G401.6 (cell line): ENCODE measurements around the gene ROR2.
"Not testable (repeated sequence)": the region's sequence is repeated elsewhere in the genome, so short reads cannot be mapped to it uniquely, and the experiment has no call there.

Experiments used
- FAIRE-seq: peaks from 2 replicates; lab custom pipeline; 2012; peaks lifted over from hg19 to GRCh38; lab: Jason Lieb, UNC

The ROR2 gene

GRCh38 chr9:91564081-91564670 is 385.9 kb downstream of the ROR2 start:
- FAIRE-seq = no peak

- no peak for FAIRE-seq
These were observed 387.6 kb downstream of the ROR2 start for GRCh38 chr9:91562416-91562815.

- FAIRE-seq = no peak
These were observed 389.7 kb downstream of the ROR2 start for GRCh38 chr9:91560301-91560700.

- no peak for FAIRE-seq
These were observed 391.1 kb downstream of the ROR2 start for GRCh38 chr9:91558879-91559278.

GRCh38 chr9:91558395-91558794 is 391.6 kb downstream of the ROR2 start:
- FAIRE-seq = no peak

- no peak for FAIRE-seq
These were observed 392.7 kb downstream of the ROR2 start for GRCh38 chr9:91557327-91557726.

GRCh38 chr9:91555132-91555531 is 394.9 kb downstream of the ROR2 start:
- FAIRE-seq = no peak

- no peak for FAIRE-seq
These were observed 400.9 kb downstream of the ROR2 start for GRCh38 chr9:91549177-91549576.

- no peak for FAIRE-seq
These were observed 402.9 kb downstream of the ROR2 start for GRCh38 chr9:91547081-91547480.

- FAIRE-seq = no peak
These were observed 403.5 kb downstream of the ROR2 start for GRCh38 chr9:91546574-91546973.

GRCh38 chr9:91541734-91542133 is 408.3 kb downstream of the ROR2 start:
- no peak for FAIRE-seq

- not testable (repeated sequence) for FAIRE-seq
These were observed 409.5 kb downstream of the ROR2 start for GRCh38 chr9:91540506-91540905.

GRCh38 chr9:91536211-91536691 is 413.8 kb downstream of the ROR2 start:
- no peak for FAIRE-seq

GRCh38 chr9:91534374-91534773 is 415.7 kb downstream of the ROR2 start:
- no peak for FAIRE-seq

GRCh38 chr9:91533382-91533781 is 416.6 kb downstream of the ROR2 start:
- FAIRE-seq = no peak

GRCh38 chr9:91532325-91532724 is 417.7 kb downstream of the ROR2 start:
- no peak for FAIRE-seq

GRCh38 chr9:91530829-91531228 is 419.2 kb downstream of the ROR2 start:
- no peak for FAIRE-seq

GRCh38 chr9:91522481-91522880 is 427.5 kb downstream of the ROR2 start:
- no peak for FAIRE-seq

GRCh38 chr9:91519520-91520277 is 430.3 kb downstream of the ROR2 start:
- FAIRE-seq = no peak

- no peak for FAIRE-seq
These were observed 431.6 kb downstream of the ROR2 start for GRCh38 chr9:91518462-91518861.

- FAIRE-seq = no peak
These were observed 432.2 kb downstream of the ROR2 start for GRCh38 chr9:91517801-91518200.

GRCh38 chr9:91517332-91517731 is 432.7 kb downstream of the ROR2 start:
- FAIRE-seq = not testable (repeated sequence)

GRCh38 chr9:91516777-91517176 is 433.3 kb downstream of the ROR2 start:
- FAIRE-seq = no peak

- FAIRE-seq = no peak
These were observed 433.9 kb downstream of the ROR2 start for GRCh38 chr9:91516081-91516480.
